OCI-LY3 (cell line): Measurements from ENCODE around the gene PIAS4.

Experiments used
- EZH2phosphoT487 ChIP-seq: fragments of 200-600 bp; shearing (Covaris generic); IDR thresholded peaks from 2 replicates; pipeline ENCODE4 v1.6.1; 2018; ENCODE audit warnings: antibody characterized with exemption, mixed run types, low read depth
- TF ChIP-seq, protein P1 (sequence below): fragments of 200-600, 300-600 bp; sonication (generic); IDR thresholded peaks from 2 replicates; pipeline ENCODE4 v1.5.1; 2014; ENCODE audit warnings: antibody characterized with exemption, low read length, low read depth

DNA sequence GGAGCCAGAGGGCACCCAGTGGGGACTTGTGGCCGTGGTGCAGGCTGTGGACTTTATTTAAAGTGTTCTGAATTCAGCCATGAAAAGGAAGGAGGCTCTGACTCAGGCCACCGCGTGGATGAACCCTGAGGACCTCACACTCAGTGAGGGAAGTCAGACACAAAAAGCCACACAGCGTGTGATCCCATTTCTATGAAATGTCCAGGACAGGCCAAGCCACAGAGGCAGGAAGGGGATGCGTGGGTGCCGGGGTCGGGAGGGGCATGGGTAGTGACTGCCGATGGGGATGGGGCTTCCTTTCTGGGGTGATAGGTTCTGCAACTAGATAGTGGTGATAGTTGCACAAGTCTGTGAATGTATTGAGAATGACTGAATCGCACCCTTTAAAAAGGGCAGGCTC is 67.8 kb downstream of the PIAS4 start:
- TF ChIP-seq, protein P1, sequence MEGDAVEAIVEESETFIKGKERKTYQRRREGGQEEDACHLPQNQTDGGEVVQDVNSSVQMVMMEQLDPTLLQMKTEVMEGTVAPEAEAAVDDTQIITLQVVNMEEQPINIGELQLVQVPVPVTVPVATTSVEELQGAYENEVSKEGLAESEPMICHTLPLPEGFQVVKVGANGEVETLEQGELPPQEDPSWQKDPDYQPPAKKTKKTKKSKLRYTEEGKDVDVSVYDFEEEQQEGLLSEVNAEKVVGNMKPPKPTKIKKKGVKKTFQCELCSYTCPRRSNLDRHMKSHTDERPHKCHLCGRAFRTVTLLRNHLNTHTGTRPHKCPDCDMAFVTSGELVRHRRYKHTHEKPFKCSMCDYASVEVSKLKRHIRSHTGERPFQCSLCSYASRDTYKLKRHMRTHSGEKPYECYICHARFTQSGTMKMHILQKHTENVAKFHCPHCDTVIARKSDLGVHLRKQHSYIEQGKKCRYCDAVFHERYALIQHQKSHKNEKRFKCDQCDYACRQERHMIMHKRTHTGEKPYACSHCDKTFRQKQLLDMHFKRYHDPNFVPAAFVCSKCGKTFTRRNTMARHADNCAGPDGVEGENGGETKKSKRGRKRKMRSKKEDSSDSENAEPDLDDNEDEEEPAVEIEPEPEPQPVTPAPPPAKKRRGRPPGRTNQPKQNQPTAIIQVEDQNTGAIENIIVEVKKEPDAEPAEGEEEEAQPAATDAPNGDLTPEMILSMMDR, result no peak
- no peak for TF ChIP-seq EZH2phosphoT487
